Gastroesophageal sphincter (tissue), 4 donors: ENCODE measurements around the gene DIS3L. TPM values are rescaled to one million over a fixed set of nuclear protein-coding genes. Genes with fewer than 3 reads are reported as not detected.

Experiments
- ATAC-seq: fragments of 150-250 bp; one replicate; pipeline ENCODE4 v1.9.1; 2016; ENCODE audit warnings: mild to moderate bottlenecking, moderate library complexity
- H3K27ac ChIP-seq, 4 donors: fragments of 200-600 bp; sonication (generic) in 3 of 4; 1 replicate in 3 of 4; 2 replicates in 1 of 4; pipeline ENCODE4 v1.5.1; 2016 to 2019
- H3K27me3 ChIP-seq: fragments of 200-600 bp; sonication (generic); one replicate; pipeline ENCODE4 v1.5.1; 2019
- H3K36me3 ChIP-seq, 2 donors: fragments of 200-600 bp; sonication (generic); one replicate each; pipeline ENCODE4 v1.5.1; 2019; ENCODE audit warnings: control low read depth in 1 of 2
- H3K4me1 ChIP-seq, 3 donors: fragments of 200-600 bp; sonication (generic); 1 replicate in 2 of 3; 2 replicates in 1 of 3; pipeline ENCODE4 v1.5.1; 2016 to 2019; ENCODE audit warnings: control low read depth in 2 of 3
- H3K4me3 ChIP-seq, 2 donors: fragments of 200-600 bp; sonication (generic); one replicate each; pipeline ENCODE4 v1.5.1; 2019; ENCODE audit warnings: mild to moderate bottlenecking in 1 of 2, moderate library complexity in 1 of 2
- H3K9me3 ChIP-seq, 3 donors: fragments of 200-600 bp; sonication (generic); one replicate each; pipeline ENCODE4 v1.5.1; 2017 to 2019; ENCODE audit warnings: control low read depth in 2 of 3
- CTCF ChIP-seq, 4 experiments: fragments of 200-600 bp in 2 of 4; fragments of 450-650 bp in 2 of 4; sonication (generic) in 1 of 4; IDR thresholded peaks; one replicate each; pipeline ENCODE4 v1.5.1; 2017 to 2019; ENCODE audit warnings: antibody characterized with exemption in 4 of 4, mild to moderate bottlenecking in 2 of 4, moderate library complexity in 2 of 4
- EP300 ChIP-seq: sonication (generic); formaldehyde crosslinking; IDR thresholded peaks from one replicate; pipeline ENCODE4 v1.6.1; 2017; ENCODE audit warnings: antibody characterized with exemption, mild to moderate bottlenecking
- POLR2A ChIP-seq, 2 donors: fragments of 450-650 bp; IDR thresholded peaks; one replicate each; pipeline ENCODE4 v1.6.1; 2017; ENCODE audit warnings: antibody characterized with exemption in 2 of 2, mild to moderate bottlenecking in 2 of 2, moderate library complexity in 1 of 2
- POLR2AphosphoS5 ChIP-seq: sonication (generic); formaldehyde crosslinking; IDR thresholded peaks from one replicate; pipeline ENCODE4 v1.6.1; 2017; ENCODE audit warnings: antibody characterized with exemption
- WGBS, 2 donors: methylation state at CpG; one replicate each; pipeline ENCODE4 v1.1.5; 2018; ENCODE audit warnings: low coverage in 1 of 2; 5-methylcytosine and 5-hydroxymethylcytosine counted together
- total RNA-seq, 4 donors: library from RNA; depleted of rRNA; stranded (reverse); fragments of >200 nt; gene quantifications; one replicate each; pipeline ENCODE4 v1.1.0, GENCODE V29; 2016

DIS3L gene
- total RNA-seq, 4 donors from 2014 or later: 33.9 to 40.0 (median 35.2) TPM

- no peak for ATAC-seq
- 37 to 59% methylated on average over 5 of the region's 6 CpGs for WGBS, 2 donors
- Histone ChIP-seq H3K9me3 (no peaks in the 10 kb centered on the region), H3K36me3 (peaks cover 0 to 12% of the 10 kb centered on the region in 2 donors), H3K4me1 (peaks cover 0 to 41% (median 4%) of the 10 kb centered on the region in 3 donors), H3K27me3 (no peaks in the 10 kb centered on the region), H3K4me3 (no peak overlapping the region), H3K27ac (no peak overlapping the region)
- TF ChIP-seq POLR2A (IDR thresholded peaks at IDR 0.05): no peak
- no peak for TF ChIP-seq EP300
- TF ChIP-seq CTCF (IDR thresholded peaks at IDR 0.05): no peak
- TF ChIP-seq POLR2AphosphoS5: no peak
Measured at GRCh38 chr15:66288551-66289185, 4.7 kb upstream of the DIS3L start.

- TF ChIP-seq POLR2A (IDR thresholded peaks at IDR 0.05) (no peak), POLR2AphosphoS5 (no peak), CTCF (IDR thresholded peaks at IDR 0.05) (no peak), EP300 (no peak)
- H3K4me3 ChIP-seq: no peak overlapping the region
- no peaks in the 10 kb centered on the region for H3K27me3 ChIP-seq
- peaks cover 0 to 4% of the 10 kb centered on the region in 2 donors for H3K36me3 ChIP-seq
- 90 to 100% methylated on average over 2 to 3 of the region's 3 CpGs for WGBS, 2 donors
- peaks cover 0 to 51% (median 6%) of the 10 kb centered on the region in 3 donors for H3K4me1 ChIP-seq
- no peaks in the 10 kb centered on the region for H3K9me3 ChIP-seq
- no peak for ATAC-seq
- H3K27ac ChIP-seq: no peak overlapping the region
Measured at GRCh38 chr15:66290007-66290406, 3.4 kb upstream of the DIS3L start.

GRCh38 chr15:66290518-66290917, 2.9 kb upstream of the DIS3L start:
- Histone ChIP-seq H3K36me3 (peaks cover 0 to 1% of the 10 kb centered on the region in 2 donors), H3K4me3 (no peak overlapping the region), H3K9me3 (no peaks in the 10 kb centered on the region), H3K4me1 (peaks cover 0 to 56% (median 9%) of the 10 kb centered on the region in 3 donors), H3K27me3 (no peaks in the 10 kb centered on the region), H3K27ac (no peak overlapping the region)
- TF ChIP-seq POLR2AphosphoS5 (no peak), EP300 (no peak), POLR2A (IDR thresholded peaks at IDR 0.05) (no peak), CTCF (IDR thresholded peaks at IDR 0.05) (no peak)
- ATAC-seq: no peak

- WGBS, 2 donors: 71 to 85% methylated on average over 4 to 6 of the region's 6 CpGs
- no peak for ATAC-seq
Measured at GRCh38 chr15:66291816-66292570, 1.4 kb upstream of the DIS3L start.

GRCh38 chr15:66292571-66293418, 573 bp upstream of the DIS3L start:
- Histone ChIP-seq H3K27me3 (no peaks in the 10 kb centered on the region), H3K4me3 (peak overlapping the region; percentile 73 to 83), H3K36me3 (no peaks in the 10 kb centered on the region), H3K4me1 (peaks cover 0 to 63% (median 9%) of the 10 kb centered on the region in 3 donors), H3K27ac (peak overlapping the region; percentile 86 to 96 (median 88)), H3K9me3 (no peaks in the 10 kb centered on the region)
- ATAC-seq: no peak
- 6 to 9% methylated on average over 17 to 22 of the region's 22 CpGs for WGBS, 2 donors
- TF ChIP-seq POLR2A (IDR thresholded peaks at IDR 0.05): no peak
- no peak for TF ChIP-seq POLR2AphosphoS5
- TF ChIP-seq EP300: no peak
- TF ChIP-seq CTCF (IDR thresholded peaks at IDR 0.05): no peak

More at GRCh38 chr15:66291816-66292570, 1.4 kb upstream of the DIS3L start:
- Histone ChIP-seq H3K27ac (peak overlapping the region in 2 of 4 donors; percentile 87 to 96), H3K4me1 (peaks cover 0 to 69% (median 9%) of the 10 kb centered on the region in 3 donors), H3K9me3 (no peaks in the 10 kb centered on the region), H3K36me3 (no peaks in the 10 kb centered on the region), H3K4me3 (peak overlapping the region in 1 of 2 donors; percentile 83), H3K27me3 (no peaks in the 10 kb centered on the region)
- TF ChIP-seq EP300: no peak
